Tibial artery (tissue), 4 donors: ENCODE data around the gene TSPAN9.

Source experiments
- DNase-seq, 2 donors: peaks; one replicate each; pipeline ENCODE4 v3.0.0-alpha.2; 2019
- H3K27ac ChIP-seq, 2 donors: fragments of 200-600 bp; sonication (generic) in 1 of 2; 1 replicate in 1 of 2; 2 replicates in 1 of 2; pipeline ENCODE4 v1.5.1; 2018 to 2019; ENCODE audit warnings: mild to moderate bottlenecking in 1 of 2
- H3K27me3 ChIP-seq, 2 donors: fragments of 200-600 bp; sonication (generic) in 1 of 2; one replicate each; pipeline versions ENCODE4 v1.5.1 to v1.6.0; 2016 to 2019
- H3K36me3 ChIP-seq, 3 donors: fragments of 200-600 bp; sonication (generic) in 2 of 3; one replicate each; pipeline ENCODE4 v1.5.1; 2016 to 2019; ENCODE audit warnings: mild to moderate bottlenecking in 2 of 3
- H3K4me1 ChIP-seq, 4 donors: fragments of 200-600 bp; sonication (generic) in 2 of 4; 1 replicate in 3 of 4; 2 replicates in 1 of 4; pipeline ENCODE4 v1.5.1; 2016 to 2019
- H3K4me3 ChIP-seq, 2 donors: fragments of 200-600 bp; sonication (generic) in 1 of 2; 1 replicate in 1 of 2; 2 replicates in 1 of 2; pipeline ENCODE4 v1.5.1; 2018 to 2019; ENCODE audit warnings: mild to moderate bottlenecking in 2 of 2
- H3K9me3 ChIP-seq, 3 donors: fragments of 200-600 bp; sonication (generic) in 1 of 3; one replicate each; pipeline ENCODE4 v1.5.1; 2016 to 2019
- intact Hi-C: fragments of 100-400 bp; cut with DNase I; formaldehyde crosslinking; loops from one replicate; pipeline ENCODE4 v1.15.0; 2023; ENCODE audit warnings: low total_unique reads
- TF ChIP-seq, protein P1 (sequence below), 2 experiments: fragments of 200-600 bp in 1 of 2; fragments of 450-650 bp in 1 of 2; IDR thresholded peaks; one replicate each; pipeline ENCODE4 v1.5.1; 2017 to 2019; ENCODE audit warnings: antibody characterized with exemption in 2 of 2, mild to moderate bottlenecking in 1 of 2, moderate library complexity in 1 of 2

Gene TSPAN9

DNA sequence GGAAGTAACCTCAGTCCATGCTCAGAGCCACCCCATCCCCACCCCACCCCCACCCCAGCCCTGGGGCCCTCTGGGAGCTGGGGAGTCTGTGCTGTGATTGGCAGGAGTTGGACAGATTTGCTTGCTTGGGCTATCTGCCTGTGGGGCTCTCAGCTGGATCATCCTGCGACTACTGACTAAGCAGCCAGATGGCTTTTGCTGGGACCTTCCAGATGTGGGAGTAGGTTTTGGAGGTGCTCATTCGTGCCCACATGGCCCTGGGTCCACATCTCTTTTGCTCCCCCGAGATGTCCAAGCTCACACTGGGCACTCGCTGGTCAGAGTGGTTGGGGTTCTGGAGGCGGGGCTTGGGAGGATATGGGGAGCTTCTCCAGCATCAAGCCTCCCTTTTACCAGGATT, 138.9 kb downstream of the TSPAN9 start:
- DNase-seq: no peak
- Histone ChIP-seq H3K36me3 (peaks cover 0 to 14% (median 0%) of the 10 kb centered on the region in 3 donors), H3K4me3 (no peak overlapping the region), H3K4me1 (peaks cover 0 to 45% (median 32%) of the 10 kb centered on the region in 4 donors), H3K27ac (peak overlapping the region; percentile 88 to 90), H3K9me3 (no peaks in the 10 kb centered on the region), H3K27me3 (no peaks in the 10 kb centered on the region)
- intact Hi-C loops: loop anchor here (5.0 kb wide), 1 partner anchor 41 kb away; no protein-coding TSS in a partner anchor
- TF ChIP-seq, protein P1, sequence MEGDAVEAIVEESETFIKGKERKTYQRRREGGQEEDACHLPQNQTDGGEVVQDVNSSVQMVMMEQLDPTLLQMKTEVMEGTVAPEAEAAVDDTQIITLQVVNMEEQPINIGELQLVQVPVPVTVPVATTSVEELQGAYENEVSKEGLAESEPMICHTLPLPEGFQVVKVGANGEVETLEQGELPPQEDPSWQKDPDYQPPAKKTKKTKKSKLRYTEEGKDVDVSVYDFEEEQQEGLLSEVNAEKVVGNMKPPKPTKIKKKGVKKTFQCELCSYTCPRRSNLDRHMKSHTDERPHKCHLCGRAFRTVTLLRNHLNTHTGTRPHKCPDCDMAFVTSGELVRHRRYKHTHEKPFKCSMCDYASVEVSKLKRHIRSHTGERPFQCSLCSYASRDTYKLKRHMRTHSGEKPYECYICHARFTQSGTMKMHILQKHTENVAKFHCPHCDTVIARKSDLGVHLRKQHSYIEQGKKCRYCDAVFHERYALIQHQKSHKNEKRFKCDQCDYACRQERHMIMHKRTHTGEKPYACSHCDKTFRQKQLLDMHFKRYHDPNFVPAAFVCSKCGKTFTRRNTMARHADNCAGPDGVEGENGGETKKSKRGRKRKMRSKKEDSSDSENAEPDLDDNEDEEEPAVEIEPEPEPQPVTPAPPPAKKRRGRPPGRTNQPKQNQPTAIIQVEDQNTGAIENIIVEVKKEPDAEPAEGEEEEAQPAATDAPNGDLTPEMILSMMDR (IDR thresholded peaks at IDR 0.05): no peak

DNA sequence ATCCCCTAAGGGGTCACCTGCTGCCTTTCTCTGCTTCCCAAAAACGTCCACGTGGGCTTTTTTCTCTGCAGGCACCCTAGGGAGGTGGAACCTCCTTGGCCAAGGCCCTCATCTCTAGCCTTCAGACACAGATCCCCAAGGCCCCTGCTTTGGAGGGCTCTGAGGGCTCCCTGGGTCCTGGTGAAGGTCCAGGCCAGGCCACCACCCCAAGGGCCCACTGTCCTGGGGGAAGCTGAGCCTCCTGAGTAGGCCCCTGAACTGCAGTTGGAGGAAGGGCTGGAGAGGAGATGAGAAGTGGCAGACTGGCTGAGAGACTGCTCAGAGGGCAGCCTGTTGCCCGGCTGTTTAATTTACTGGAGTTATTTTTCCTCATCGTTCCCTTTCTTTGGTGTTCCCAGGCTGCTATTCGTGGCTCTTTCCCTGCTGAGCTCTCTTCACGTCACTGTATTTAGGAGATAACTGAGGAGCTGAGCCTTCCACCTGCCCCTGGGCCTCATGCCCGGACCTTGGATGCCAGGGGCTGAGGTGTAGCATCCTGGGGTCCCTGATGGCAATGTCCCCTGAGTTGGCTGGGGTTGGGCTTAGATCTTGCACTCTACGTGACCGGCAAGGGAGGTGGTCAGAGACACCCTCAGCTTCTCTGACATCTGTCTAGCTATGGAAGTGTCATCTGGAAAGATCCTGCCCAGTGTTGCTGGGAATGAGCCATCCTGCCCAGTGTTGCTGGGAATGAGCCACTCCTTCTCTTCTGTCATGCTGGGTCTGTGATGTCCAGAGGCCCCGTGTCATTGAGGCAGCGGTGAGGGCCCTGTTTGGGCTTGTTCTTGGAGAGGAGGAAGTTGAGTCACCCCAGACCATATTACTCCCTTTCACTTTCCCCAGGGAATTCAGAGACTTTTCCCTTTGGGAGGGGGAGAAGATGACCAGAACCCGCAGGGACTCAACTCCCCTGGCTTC, 139.8 kb downstream of the TSPAN9 start:
- TF ChIP-seq, protein P1 (IDR thresholded peaks at IDR 0.05): no peak
- Histone ChIP-seq H3K27ac (peak overlapping the region; percentile 88 to 90), H3K4me3 (no peak overlapping the region), H3K9me3 (no peaks in the 10 kb centered on the region), H3K36me3 (peaks cover 0 to 14% (median 0%) of the 10 kb centered on the region in 3 donors), H3K27me3 (no peaks in the 10 kb centered on the region), H3K4me1 (peaks cover 0 to 45% (median 32%) of the 10 kb centered on the region in 4 donors)
- intact Hi-C loops: loop anchor here (5.0 kb wide), 1 partner anchor 40 kb away; no protein-coding TSS in a partner anchor
- peak; percentile 69 to 90 for DNase-seq

DNA sequence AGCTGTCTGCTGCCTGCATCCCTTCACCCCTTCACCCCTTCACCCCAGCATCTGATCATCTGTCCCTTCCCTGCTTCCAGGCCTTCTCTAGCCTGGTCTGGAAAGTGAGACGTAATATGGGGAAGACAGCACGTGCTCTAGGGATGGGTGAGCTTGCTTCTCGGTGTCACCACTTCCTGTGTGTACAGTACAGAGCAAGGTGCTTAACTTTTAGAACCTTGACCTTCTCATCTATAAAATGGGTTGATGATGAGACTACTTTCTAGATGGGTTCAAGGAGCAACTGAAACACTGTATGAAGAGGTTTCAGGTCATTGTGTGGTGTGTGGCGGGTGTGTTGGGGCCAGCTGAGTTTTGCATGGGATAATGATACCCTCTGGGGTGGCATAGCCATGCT, 140.5 kb downstream of the TSPAN9 start:
- Histone ChIP-seq H3K36me3 (peaks cover 0 to 14% (median 0%) of the 10 kb centered on the region in 3 donors), H3K27ac (peak overlapping the region; percentile 88 to 90), H3K9me3 (no peaks in the 10 kb centered on the region), H3K4me3 (no peak overlapping the region), H3K27me3 (no peaks in the 10 kb centered on the region), H3K4me1 (peaks cover 0 to 45% (median 32%) of the 10 kb centered on the region in 4 donors)
- no peak for DNase-seq
- intact Hi-C loops: loop anchor here (5.0 kb wide), 1 partner anchor 40 kb away; no protein-coding TSS in a partner anchor
- TF ChIP-seq, protein P1 (IDR thresholded peaks at IDR 0.05): no peak

DNA sequence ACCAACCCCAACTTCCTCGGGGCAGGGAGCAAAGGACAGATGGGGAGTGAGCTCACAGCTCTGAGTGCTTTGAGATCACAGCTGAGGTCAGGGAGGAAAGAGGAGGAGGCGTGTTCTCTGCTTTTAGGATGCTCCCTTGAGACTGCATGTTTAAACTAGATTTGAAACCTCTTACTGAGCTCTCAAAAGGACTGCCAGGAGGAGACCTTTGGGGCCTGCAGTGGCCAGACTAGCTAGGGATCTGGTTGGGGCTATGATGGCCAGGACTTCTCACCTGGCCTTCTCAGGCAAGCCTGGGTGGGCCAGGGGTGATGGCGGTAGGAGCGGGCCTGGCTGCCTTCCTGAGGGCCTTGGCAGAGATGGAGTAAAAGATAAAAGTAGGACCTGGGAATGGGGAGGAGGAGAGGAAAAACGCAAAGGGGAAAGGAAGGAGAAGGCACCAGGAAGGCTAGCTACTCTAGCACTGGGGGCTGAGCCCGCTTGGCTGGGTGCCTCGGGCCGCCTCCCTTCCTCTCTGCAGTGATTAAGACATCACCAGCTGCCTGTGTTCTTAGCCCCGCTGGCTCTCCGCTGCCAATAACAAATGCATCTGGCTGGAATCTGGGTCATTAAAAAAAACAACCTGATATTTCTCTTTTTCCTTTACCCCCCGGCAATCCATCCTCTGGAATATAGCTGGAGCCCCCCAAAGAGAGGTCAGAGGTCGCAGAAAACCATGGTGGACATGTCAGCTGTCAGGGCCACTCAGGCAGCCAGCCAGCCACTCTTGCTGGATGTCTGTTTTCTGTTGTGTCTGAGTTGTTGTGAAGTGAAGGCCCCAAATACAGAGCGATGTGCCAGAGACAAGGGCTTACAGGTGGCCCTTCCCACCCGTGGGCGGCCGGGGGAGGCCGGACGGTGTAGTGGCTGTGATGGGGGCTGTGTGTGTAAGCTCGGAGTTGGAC, 141.3 kb downstream of the TSPAN9 start:
- no peaks in the 10 kb centered on the region for H3K27me3 ChIP-seq
- peak; percentile 93 to 95 for DNase-seq
- H3K36me3 ChIP-seq: peaks cover 0 to 14% (median 0%) of the 10 kb centered on the region in 3 donors
- intact Hi-C loops: loop anchor here (5.0 kb wide), 1 partner anchor 39 kb away; no protein-coding TSS in a partner anchor
- peaks cover 0 to 45% (median 32%) of the 10 kb centered on the region in 4 donors for H3K4me1 ChIP-seq
- TF ChIP-seq, protein P1 (IDR thresholded peaks at IDR 0.05): no peak
- no peaks in the 10 kb centered on the region for H3K9me3 ChIP-seq
- H3K27ac ChIP-seq: peak overlapping the region; percentile 88 to 90
- no peak overlapping the region for H3K4me3 ChIP-seq

DNA sequence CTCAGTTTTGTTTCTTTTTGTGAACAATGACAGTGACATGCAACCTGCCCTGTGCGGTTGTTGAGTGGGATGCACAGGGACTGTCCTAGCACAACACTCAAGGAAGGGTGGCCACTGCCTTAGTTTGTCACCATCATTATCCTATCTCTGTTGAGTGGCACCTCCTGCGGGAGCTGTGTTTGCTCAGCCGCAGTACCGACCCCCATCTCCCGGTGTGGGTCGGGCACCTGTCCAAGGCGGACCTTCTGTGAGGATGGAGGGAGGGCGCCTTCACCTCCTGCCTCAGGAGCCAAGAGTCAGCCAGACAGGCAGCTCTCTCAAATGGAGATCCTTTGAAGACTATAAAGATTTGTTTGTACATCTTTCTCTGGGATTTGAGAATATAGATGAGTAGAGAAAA, 142.1 kb downstream of the TSPAN9 start:
- intact Hi-C loops: loop anchor here (5.0 kb wide), 1 partner anchor 38 kb away; no protein-coding TSS in a partner anchor
- Histone ChIP-seq H3K4me1 (peaks cover 0 to 45% (median 32%) of the 10 kb centered on the region in 4 donors), H3K4me3 (no peak overlapping the region), H3K27me3 (no peaks in the 10 kb centered on the region), H3K36me3 (peaks cover 0 to 11% (median 0%) of the 10 kb centered on the region in 3 donors), H3K9me3 (no peaks in the 10 kb centered on the region), H3K27ac (peak overlapping the region; percentile 88 to 90)
- TF ChIP-seq, protein P1 (IDR thresholded peaks at IDR 0.05): no peak
- DNase-seq: no peak
